ENCODE measurements around the gene TMEM52B. TPM values are rescaled to one million over a fixed set of nuclear protein-coding genes. Genes with fewer than 3 reads are reported as not detected.

Gene TMEM52B
- total and polyA plus RNA-seq, 2 of the 13 experiments (the other 11 are each of a cell fraction or from before 2014, with no cell fraction given) = not detected

DNA sequence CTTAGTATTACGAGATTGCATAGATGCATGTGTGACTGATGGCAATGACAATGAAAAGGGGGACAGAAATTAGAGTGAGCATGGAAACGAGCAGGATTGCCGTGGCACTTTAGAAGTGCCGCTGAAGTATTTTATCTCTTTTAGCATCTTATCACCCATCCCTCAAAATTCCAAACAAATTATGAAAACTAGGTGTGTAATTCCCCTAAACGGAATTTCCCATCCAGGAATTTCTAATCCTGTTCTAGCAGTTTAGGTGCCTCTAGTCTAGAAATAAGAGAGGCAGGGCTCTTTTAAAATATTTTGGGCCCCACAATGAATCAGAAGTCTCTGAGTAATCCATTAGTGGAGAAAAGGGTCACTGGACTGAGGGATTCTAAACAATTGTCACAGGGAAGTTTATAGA, 947 bp downstream of the TMEM52B start:
- no peaks in the 10 kb centered on the region for H3K4me1 ChIP-seq (ENCODE audit: insufficient read depth, low read length)
- FAIRE-seq (no peak), ATAC-seq (no peak), DNase-seq (ENCODE audit: low spot score) (no peak)
- BruUV-seq (replicated peaks) = no TSS peak
- no peak overlapping the region for H3K27ac ChIP-seq (ENCODE audit: extremely low read length, insufficient read depth, low read length)
- intact Hi-C loops (cut with micrococcal nuclease; ENCODE audit: unreplicated experiment) = no loop called here
- no peaks in the 10 kb centered on the region for H4K20me1 ChIP-seq (ENCODE audit: insufficient read depth, low read length)
- no peak overlapping the region for H3K4me3 ChIP-seq (replicated peaks in 1 of 3; ENCODE audit: insufficient read depth in 1 of 3, low read depth in 2 of 3, low read length in 3 of 3)
- 14% methylated on average over 5 of the region's 5 CpGs for WGBS (ENCODE audit: low lambda C conversion rate)
- H3K36me3 ChIP-seq (replicated peaks in 1 of 2; ENCODE audit: control insufficient read depth in 1 of 2, insufficient read depth in 2 of 2, low read length in 2 of 2) = no peaks in the 10 kb centered on the region
- no peaks in the 10 kb centered on the region for H3K79me2 ChIP-seq (ENCODE audit: insufficient read depth, low read length)
- no peak overlapping the region for H3K9ac ChIP-seq (ENCODE audit: insufficient read depth, low read depth, low read length)
- no peak overlapping the region for H2AFZ ChIP-seq (ENCODE audit: low read length)
- no peaks in the 10 kb centered on the region for H3K27me3 ChIP-seq (ENCODE audit: control insufficient read depth in 1 of 2, insufficient read depth in 2 of 2, low read length in 2 of 2)
- H3K4me2 ChIP-seq (ENCODE audit: low read depth, low read length) = no peak overlapping the region
- H3K9me3 ChIP-seq (ENCODE audit: low read length) = no peaks in the 10 kb centered on the region
- CTCF ChIA-PET (ENCODE audit: low intra/inter-chr PET ratio, low total read pairs) = no interaction called here
- POLR2A ChIA-PET = no interaction called here
- in situ Hi-C loops (cut with HindIII; ENCODE audit: extremely low pct_ligation_motif_present, low pct_unique_long_range_greater_than_20kb) = no loop called here
- TF ChIP-seq ZNF501 (CRISPR knock-in tag; IDR thresholded peaks at IDR 0.05) (no peak), ESRRA (CRISPR knock-in tag; IDR thresholded peaks at IDR 0.05; ENCODE audit: low read depth) (no peak), HNRNPH1 (optimal IDR thresholded peaks at IDR 0.05; ENCODE audit: low read depth, low read length) (no peak), ZMYM2 (CRISPR knock-in tag; IDR thresholded peaks at IDR 0.05) (no peak), NCOR1 (IDR thresholded peaks at IDR 0.05; ENCODE audit: borderline replicate concordance, low read length) (no peak), ZNF3 (CRISPR knock-in tag; IDR thresholded peaks at IDR 0.05) (no peak), E2F1 (CRISPR knock-in tag; IDR thresholded peaks at IDR 0.05) (no peak), MAFF (IDR thresholded peaks at IDR 0.05; ENCODE audit: low read depth, low read length) (no peak), ISL2 (CRISPR knock-in tag; IDR thresholded peaks at IDR 0.05) (no peak), FUBP1 (CRISPR knock-in tag; IDR thresholded peaks at IDR 0.05; ENCODE audit: borderline replicate concordance) (no peak), PRPF4 (IDR thresholded peaks at IDR 0.05; ENCODE audit: low read depth, low read length, poor library complexity, severe bottlenecking) (no peak), SMARCC2 (IDR thresholded peaks at IDR 0.05) (no peak), MTA3 (CRISPR knock-in tag; IDR thresholded peaks at IDR 0.05) (no peak), TCF12 (IDR thresholded peaks at IDR 0.05) (no peak), TCF12 (CRISPR knock-in tag; IDR thresholded peaks at IDR 0.05) (no peak), XBP1 (CRISPR knock-in tag; IDR thresholded peaks at IDR 0.05) (no peak)
- TF ChIP-seq, protein P1, sequence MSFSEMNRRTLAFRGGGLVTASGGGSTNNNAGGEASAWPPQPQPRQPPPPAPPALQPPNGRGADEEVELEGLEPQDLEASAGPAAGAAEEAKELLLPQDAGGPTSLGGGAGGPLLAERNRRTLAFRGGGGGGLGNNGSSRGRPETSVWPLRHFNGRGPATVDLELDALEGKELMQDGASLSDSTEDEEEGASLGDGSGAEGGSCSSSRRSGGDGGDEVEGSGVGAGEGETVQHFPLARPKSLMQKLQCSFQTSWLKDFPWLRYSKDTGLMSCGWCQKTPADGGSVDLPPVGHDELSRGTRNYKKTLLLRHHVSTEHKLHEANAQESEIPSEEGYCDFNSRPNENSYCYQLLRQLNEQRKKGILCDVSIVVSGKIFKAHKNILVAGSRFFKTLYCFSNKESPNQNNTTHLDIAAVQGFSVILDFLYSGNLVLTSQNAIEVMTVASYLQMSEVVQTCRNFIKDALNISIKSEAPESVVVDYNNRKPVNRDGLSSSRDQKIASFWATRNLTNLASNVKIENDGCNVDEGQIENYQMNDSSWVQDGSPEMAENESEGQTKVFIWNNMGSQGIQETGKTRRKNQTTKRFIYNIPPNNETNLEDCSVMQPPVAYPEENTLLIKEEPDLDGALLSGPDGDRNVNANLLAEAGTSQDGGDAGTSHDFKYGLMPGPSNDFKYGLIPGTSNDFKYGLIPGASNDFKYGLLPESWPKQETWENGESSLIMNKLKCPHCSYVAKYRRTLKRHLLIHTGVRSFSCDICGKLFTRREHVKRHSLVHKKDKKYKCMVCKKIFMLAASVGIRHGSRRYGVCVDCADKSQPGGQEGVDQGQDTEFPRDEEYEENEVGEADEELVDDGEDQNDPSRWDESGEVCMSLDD (CRISPR knock-in tag; IDR thresholded peaks at IDR 0.05; ENCODE audit: borderline replicate concordance) = no peak
- TF ChIP-seq, protein P2, sequence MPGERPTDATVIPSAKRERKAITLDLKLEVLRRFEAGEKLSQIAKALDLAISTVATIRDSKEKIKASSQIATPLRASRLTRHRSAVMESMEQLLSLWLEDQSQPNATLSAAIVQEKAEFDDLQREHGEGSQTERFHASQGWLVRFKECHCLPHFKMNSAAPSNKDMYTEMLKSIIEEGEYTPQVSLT (CRISPR knock-in tag; IDR thresholded peaks at IDR 0.05; ENCODE audit: borderline replicate concordance, low read depth) = no peak
- TF ChIP-seq, protein P3, sequence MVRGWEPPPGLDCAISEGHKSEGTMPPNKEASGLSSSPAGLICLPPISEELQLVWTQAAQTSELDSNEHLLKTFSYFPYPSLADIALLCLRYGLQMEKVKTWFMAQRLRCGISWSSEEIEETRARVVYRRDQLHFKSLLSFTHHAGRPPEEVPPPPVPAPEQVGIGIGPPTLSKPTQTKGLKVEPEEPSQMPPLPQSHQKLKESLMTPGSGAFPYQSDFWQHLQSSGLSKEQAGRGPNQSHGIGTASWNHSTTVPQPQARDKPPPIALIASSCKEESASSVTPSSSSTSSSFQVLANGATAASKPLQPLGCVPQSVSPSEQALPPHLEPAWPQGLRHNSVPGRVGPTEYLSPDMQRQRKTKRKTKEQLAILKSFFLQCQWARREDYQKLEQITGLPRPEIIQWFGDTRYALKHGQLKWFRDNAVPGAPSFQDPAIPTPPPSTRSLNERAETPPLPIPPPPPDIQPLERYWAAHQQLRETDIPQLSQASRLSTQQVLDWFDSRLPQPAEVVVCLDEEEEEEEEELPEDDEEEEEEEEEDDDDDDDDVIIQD (CRISPR knock-in tag; IDR thresholded peaks at IDR 0.05; ENCODE audit: low read depth) = no peak

All from HepG2 (cell line).